Transverse colon (tissue), 4 donors: ENCODE data around the gene ISYNA1. TPM values are rescaled to one million over a fixed set of nuclear protein-coding genes. Genes with fewer than 3 reads are reported as not detected.

Experiments
- DNase-seq: peaks from one replicate; pipeline ENCODE4 v3.0.0-alpha.2; 2019
- H3K27ac ChIP-seq, 4 donors: fragments of 200-600 bp; sonication (generic); 2 replicates each; pipeline ENCODE4 v1.5.1; 2016 to 2018; ENCODE audit warnings: inconsistent platforms in 4 of 4
- H3K27me3 ChIP-seq: fragments of 200-600 bp; sonication (generic); 2 replicates; pipeline ENCODE4 v1.5.1; 2017; ENCODE audit warnings: inconsistent platforms
- H3K36me3 ChIP-seq, 4 donors: fragments of 200-600 bp; sonication (generic); 2 replicates each; pipeline ENCODE4 v1.5.1; 2017 to 2019; ENCODE audit warnings: inconsistent platforms in 4 of 4
- H3K4me1 ChIP-seq, 4 donors: fragments of 200-600 bp; sonication (generic); 2 replicates each; pipeline ENCODE4 v1.5.1; 2017 to 2020; ENCODE audit warnings: inconsistent platforms in 4 of 4
- H3K4me3 ChIP-seq, 4 donors: fragments of 200-600 bp; sonication (generic); 1 replicate in 1 of 4; 2 replicates in 3 of 4; pipeline versions ENCODE4 v1.5.1 to v1.6.1; 2017 to 2019; ENCODE audit warnings: inconsistent platforms in 4 of 4
- H3K9me3 ChIP-seq, 2 donors: fragments of 200-600 bp; sonication (generic); 2 replicates each; pipeline ENCODE4 v1.5.1; 2017 to 2019; ENCODE audit warnings: inconsistent platforms in 2 of 2
- EP300 ChIP-seq: sonication (generic); formaldehyde crosslinking; IDR thresholded peaks from one replicate; pipeline ENCODE4 v1.6.1; 2017; ENCODE audit warnings: antibody characterized with exemption, low read depth
- POLR2A ChIP-seq: fragments of 450-650 bp; IDR thresholded peaks from one replicate; pipeline ENCODE4 v1.6.1; 2016; ENCODE audit warnings: antibody characterized with exemption, mild to moderate bottlenecking, moderate library complexity
- POLR2AphosphoS5 ChIP-seq, 3 donors: sonication (generic); formaldehyde crosslinking; IDR thresholded peaks; one replicate each; pipeline ENCODE4 v1.6.1; 2016; ENCODE audit warnings: antibody characterized with exemption in 3 of 3
- WGBS, 2 donors: methylation state at CpG; one replicate each; pipeline ENCODE4 v1.1.5; 2018; ENCODE audit warnings: low coverage in 1 of 2; 5-methylcytosine and 5-hydroxymethylcytosine counted together
- in situ Hi-C, 4 donors: fragments of 200-750 bp; cut with MboI; loops; one replicate each; pipeline versions ENCODE4 v1.15.0 to v1.15.1; 2017; ENCODE audit warnings: low sequenced_read_pairs in 3 of 4, low pct_ligation_motif_present in 1 of 4, low pct_unique_long_range_greater_than_20kb in 1 of 4
- intact Hi-C: fragments of 100-400 bp; cut with DNase I; formaldehyde crosslinking; loops from one replicate; pipeline ENCODE4 v1.15.1; 2023; ENCODE audit warnings: low total_unique reads
- total RNA-seq, 4 donors: library from RNA; depleted of rRNA; stranded (reverse); fragments of >200 nt; gene quantifications; one replicate each; pipeline ENCODE4 v1.1.0, GENCODE V29; 2016
- TF ChIP-seq, protein P1 (sequence below), 5 experiments: fragments of 200-600 bp in 3 of 5; fragments of 450-650 bp in 2 of 5; sonication (generic) in 3 of 5; IDR thresholded peaks; 1 replicate in 2 of 5; 2 replicates in 3 of 5; pipeline ENCODE4 v1.5.1; 2016 to 2017; ENCODE audit warnings: antibody characterized with exemption in 5 of 5, inconsistent platforms in 3 of 5, mild to moderate bottlenecking in 2 of 5, moderate library complexity in 1 of 5

Gene ISYNA1
- total RNA-seq, 4 donors from 2014 or later = 3.0 to 15.1 (median 8.8) TPM

DNA sequence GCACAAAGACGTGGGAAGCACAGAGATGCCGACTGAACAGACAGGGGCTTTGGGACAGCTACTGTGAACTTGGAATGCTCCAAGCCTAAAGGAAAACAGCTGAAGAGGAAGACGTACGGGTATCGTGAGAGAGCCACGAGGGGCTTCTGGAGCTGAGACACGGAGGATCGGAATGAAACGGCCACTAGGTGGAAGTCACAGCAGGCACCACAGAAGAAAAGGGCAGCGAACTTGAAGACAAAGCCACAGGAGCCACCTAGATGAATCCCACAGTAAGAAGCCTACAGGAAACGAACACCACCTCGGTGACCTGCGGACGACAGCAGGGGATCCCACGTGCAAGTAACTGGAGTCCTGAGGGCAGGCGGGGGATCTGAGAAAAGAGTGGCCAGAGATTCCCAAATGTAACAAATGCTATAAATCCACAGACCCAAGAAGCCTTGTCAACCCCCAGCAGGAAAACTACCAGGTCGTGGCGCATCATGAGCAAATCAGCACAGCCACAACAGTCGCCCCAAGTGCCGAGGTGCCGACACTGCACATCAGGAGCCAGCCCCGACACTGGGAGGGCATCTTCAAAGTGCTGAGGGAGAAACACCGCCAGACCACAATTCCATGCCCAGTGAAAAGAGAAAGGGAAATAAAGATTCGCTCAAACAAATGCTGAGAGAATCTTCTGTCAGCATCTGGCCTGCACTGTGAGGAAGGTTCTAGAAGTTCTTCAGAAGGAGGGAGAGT is 39.3 kb upstream of the ISYNA1 start:
- peak overlapping the region; percentile 43 to 88 (median 81) for H3K27ac ChIP-seq
- in situ Hi-C loops (no loop called here), intact Hi-C loops (loop anchor here (5.0 kb wide), 1 partner anchor 485 kb away; no protein-coding TSS in a partner anchor)
- H3K36me3 ChIP-seq = no peaks in the 10 kb centered on the region
- no peak for TF ChIP-seq EP300
- TF ChIP-seq POLR2A = no peak
- TF ChIP-seq POLR2AphosphoS5 (IDR thresholded peaks at IDR 0.05) = no peak
- TF ChIP-seq, protein P1, sequence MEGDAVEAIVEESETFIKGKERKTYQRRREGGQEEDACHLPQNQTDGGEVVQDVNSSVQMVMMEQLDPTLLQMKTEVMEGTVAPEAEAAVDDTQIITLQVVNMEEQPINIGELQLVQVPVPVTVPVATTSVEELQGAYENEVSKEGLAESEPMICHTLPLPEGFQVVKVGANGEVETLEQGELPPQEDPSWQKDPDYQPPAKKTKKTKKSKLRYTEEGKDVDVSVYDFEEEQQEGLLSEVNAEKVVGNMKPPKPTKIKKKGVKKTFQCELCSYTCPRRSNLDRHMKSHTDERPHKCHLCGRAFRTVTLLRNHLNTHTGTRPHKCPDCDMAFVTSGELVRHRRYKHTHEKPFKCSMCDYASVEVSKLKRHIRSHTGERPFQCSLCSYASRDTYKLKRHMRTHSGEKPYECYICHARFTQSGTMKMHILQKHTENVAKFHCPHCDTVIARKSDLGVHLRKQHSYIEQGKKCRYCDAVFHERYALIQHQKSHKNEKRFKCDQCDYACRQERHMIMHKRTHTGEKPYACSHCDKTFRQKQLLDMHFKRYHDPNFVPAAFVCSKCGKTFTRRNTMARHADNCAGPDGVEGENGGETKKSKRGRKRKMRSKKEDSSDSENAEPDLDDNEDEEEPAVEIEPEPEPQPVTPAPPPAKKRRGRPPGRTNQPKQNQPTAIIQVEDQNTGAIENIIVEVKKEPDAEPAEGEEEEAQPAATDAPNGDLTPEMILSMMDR (IDR thresholded peaks at IDR 0.05) = no peak
- H3K4me1 ChIP-seq = peaks cover 49 to 75% (median 63%) of the 10 kb centered on the region in 4 donors
- WGBS, 2 donors = 81 to 83% methylated on average over 20 of the region's 24 CpGs
- H3K9me3 ChIP-seq = no peaks in the 10 kb centered on the region
- H3K4me3 ChIP-seq = no peak overlapping the region
- DNase-seq = no peak
- no peaks in the 10 kb centered on the region for H3K27me3 ChIP-seq

DNA sequence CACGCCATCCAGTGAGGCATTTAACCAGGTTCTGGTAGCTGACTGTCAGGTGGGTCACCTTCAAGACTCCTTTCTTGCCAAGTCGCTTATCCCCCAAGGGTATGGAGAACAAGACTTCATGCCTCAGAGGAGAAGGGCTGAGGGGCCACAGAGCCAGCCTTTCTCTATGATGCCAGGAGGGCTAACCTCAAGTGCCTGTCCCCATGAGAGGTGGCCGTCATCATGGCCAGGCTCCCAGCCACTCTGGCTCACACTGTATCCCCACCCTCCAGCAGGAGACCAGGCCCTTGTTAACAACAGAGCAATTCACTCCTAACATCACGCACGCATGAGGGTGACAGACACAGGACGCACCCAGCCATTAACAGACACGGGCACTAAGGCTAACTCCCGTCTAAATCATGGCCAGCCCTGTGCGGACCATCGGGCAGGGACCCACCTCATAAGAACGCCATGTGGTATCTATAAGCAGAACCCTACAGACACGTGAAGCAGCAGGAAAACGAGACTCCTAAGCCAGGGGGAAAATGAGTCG is 38.6 kb upstream of the ISYNA1 start:
- TF ChIP-seq, protein P1 (IDR thresholded peaks at IDR 0.05) = no peak
- TF ChIP-seq POLR2AphosphoS5 (IDR thresholded peaks at IDR 0.05) = no peak
- no peak for TF ChIP-seq POLR2A
- no peak for TF ChIP-seq EP300
- DNase-seq = no peak
- in situ Hi-C loops = no loop called here
- peaks cover 49 to 72% (median 63%) of the 10 kb centered on the region in 4 donors for H3K4me1 ChIP-seq
- H3K4me3 ChIP-seq = no peak overlapping the region
- no peaks in the 10 kb centered on the region for H3K27me3 ChIP-seq
- 86 to 92% methylated on average over 6 to 14 of the region's 14 CpGs for whole genome bisulfite sequencing, 2 donors
- no peaks in the 10 kb centered on the region for H3K9me3 ChIP-seq
- peak overlapping the region; percentile 43 to 88 (median 81) for H3K27ac ChIP-seq
- no peaks in the 10 kb centered on the region for H3K36me3 ChIP-seq
- intact Hi-C loops = loop anchor here (5.0 kb wide), 1 partner anchor 486 kb away; no protein-coding TSS in a partner anchor

DNA sequence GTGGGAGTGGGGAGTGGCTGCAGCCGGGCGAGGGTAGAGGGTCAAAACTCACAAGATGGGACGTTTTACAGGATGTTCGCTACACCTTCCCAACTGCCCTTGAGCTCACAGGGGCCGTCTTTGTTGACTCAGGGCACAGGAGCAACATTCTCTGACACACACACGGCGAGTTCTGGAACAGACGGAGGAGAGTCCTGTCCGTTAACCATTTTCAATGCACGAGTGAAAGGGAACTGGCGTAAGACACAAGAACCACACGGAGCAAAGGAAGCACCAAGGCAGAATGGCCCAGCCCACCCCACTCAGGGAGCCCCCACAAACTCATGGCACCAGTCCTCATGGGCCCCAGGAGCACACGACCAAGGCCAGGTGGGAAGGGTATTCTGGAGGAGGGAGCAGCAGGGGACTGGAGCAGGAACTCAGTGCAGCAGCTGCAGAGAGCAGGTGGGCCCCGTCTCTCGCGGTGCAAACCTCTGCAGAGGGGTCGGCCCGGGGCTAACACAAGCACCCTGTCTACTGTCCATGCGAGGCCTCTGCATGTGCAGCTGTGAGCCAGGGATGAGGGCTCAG is 37.9 kb upstream of the ISYNA1 start:
- H3K4me1 ChIP-seq = peaks cover 46 to 66% (median 58%) of the 10 kb centered on the region in 4 donors
- H3K27ac ChIP-seq = peak overlapping the region; percentile 43 to 82 (median 62)
- H3K36me3 ChIP-seq = no peaks in the 10 kb centered on the region
- DNase-seq = no peak
- no peaks in the 10 kb centered on the region for H3K9me3 ChIP-seq
- intact Hi-C loops = loop anchor here (5.0 kb wide), 1 partner anchor 486 kb away; no protein-coding TSS in a partner anchor
- WGBS, 2 donors = 72% methylated on average over 19 of the region's 19 CpGs; no CpG with 5 or more reads in 1 of the 2 donors
- in situ Hi-C loops = no loop called here
- TF ChIP-seq EP300 = no peak
- TF ChIP-seq POLR2A = no peak
- TF ChIP-seq POLR2AphosphoS5 (IDR thresholded peaks at IDR 0.05) = no peak
- TF ChIP-seq, protein P1 (IDR thresholded peaks at IDR 0.05) = no peak
- no peak overlapping the region for H3K4me3 ChIP-seq
- H3K27me3 ChIP-seq = no peaks in the 10 kb centered on the region

DNA sequence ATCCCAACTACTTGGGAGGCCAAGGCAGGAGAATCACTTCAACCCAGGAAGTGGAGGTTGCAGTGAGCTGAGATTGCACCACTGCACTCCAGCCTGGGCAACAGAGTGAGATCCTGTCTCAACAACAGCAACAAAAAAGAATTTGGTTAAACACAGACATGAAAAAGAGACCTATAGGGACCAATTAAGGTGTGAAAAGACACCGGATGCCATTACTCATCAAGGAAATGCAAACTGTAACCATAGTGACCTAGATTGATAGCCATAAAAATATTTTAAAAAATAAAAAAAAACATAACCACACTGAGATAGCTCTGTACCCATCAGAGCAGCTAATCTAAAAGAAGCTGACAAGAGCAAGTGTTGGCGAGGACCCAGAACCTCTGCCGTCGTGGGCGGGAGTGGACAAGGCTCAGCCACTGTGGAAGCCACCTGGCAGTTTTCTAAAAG is 37.1 kb upstream of the ISYNA1 start:
- in situ Hi-C loops = no loop called here
- Histone ChIP-seq H3K4me1 (peaks cover 45 to 66% (median 56%) of the 10 kb centered on the region in 4 donors), H3K36me3 (no peaks in the 10 kb centered on the region), H3K9me3 (no peaks in the 10 kb centered on the region), H3K27me3 (no peaks in the 10 kb centered on the region), H3K4me3 (no peak overlapping the region), H3K27ac (peak overlapping the region; percentile 37 to 73 (median 46))
- no peak for DNase-seq
- TF ChIP-seq, protein P1 (IDR thresholded peaks at IDR 0.05) = no peak
- TF ChIP-seq POLR2AphosphoS5 (IDR thresholded peaks at IDR 0.05) (no peak), POLR2A (no peak), EP300 (no peak)
- intact Hi-C loops = loop anchor here (5.0 kb wide), 1 partner anchor 487 kb away; no protein-coding TSS in a partner anchor
- WGBS, 2 donors = 43 to 53% methylated on average over 5 of the region's 5 CpGs
